H1 (cell line): Measurements from ENCODE around the gene CCDC28B.

Source experiments
- EZH2 ChIP-seq: fragments of 200-600 bp; sonication (generic); IDR thresholded peaks from 2 replicates; pipeline ENCODE4 v1.7.1; 2012; ENCODE audit warnings: low read depth, mild to moderate bottlenecking, moderate library complexity, low read length, inconsistent platforms; ENCODE audit not compliant: severe bottlenecking
- POLR2A ChIP-seq, 2 experiments: IDR thresholded peaks; 1 replicate in 1 of 2; 2 replicates in 1 of 2; pipeline ENCODE4 v1.6.1; 2011; ENCODE audit warnings: low read depth in 2 of 2, low read length in 2 of 2, mild to moderate bottlenecking in 2 of 2; ENCODE audit errors: control extremely low read depth in 1 of 2

GRCh38 chr1:32247983-32248889, 47.8 kb downstream of the CCDC28B start:
- TF ChIP-seq EZH2: no peak
- TF ChIP-seq POLR2A (IDR thresholded peaks at IDR 0.05; ENCODE audit: control extremely low read depth in 1 of 2, low read depth in 2 of 2, low read length in 2 of 2): no peak
